Natural killer cell (primary cell): Measurements from ENCODE around the gene GUCY1A2. TPM values are rescaled to one million over a fixed set of nuclear protein-coding genes. Genes with fewer than 3 reads are reported as not detected.

Experiments
- ATAC-seq, 3 donors: fragments of 150-1000 bp in 2 of 3; fragments of 200-7000 bp in 1 of 3; cut with Tn5 transposase; 1 replicate in 1 of 3; 2 replicates in 2 of 3; pipeline ENCODE4 v1.10.0; 2021; ENCODE audit warnings: mild to moderate bottlenecking in 2 of 3, moderate library complexity in 2 of 3
- DNase-seq, 2 donors: peaks; one replicate each; pipeline versions ENCODE4 v3.0.0 to v3.0.0-alpha.2; 2013 to 2021; ENCODE audit warnings: mixed read lengths in 1 of 2
- H3K27ac ChIP-seq: one replicate; pipeline ENCODE4 v1.5.1; 2013; ENCODE audit warnings: mild to moderate bottlenecking, low read length
- H3K27me3 ChIP-seq: one replicate; pipeline ENCODE4 v1.6.1; 2013; ENCODE audit warnings: low read length; ENCODE audit not compliant: control insufficient read depth, insufficient read depth
- H3K36me3 ChIP-seq: one replicate; pipeline ENCODE4 v1.6.1; 2013; ENCODE audit warnings: low read length; ENCODE audit not compliant: control insufficient read depth, insufficient read depth
- H3K4me1 ChIP-seq: one replicate; pipeline ENCODE4 v1.6.1; 2013; ENCODE audit warnings: low read length; ENCODE audit not compliant: control insufficient read depth, insufficient read depth
- H3K4me3 ChIP-seq: one replicate; pipeline ENCODE4 v1.5.1; 2013; ENCODE audit warnings: low read length
- H3K9me3 ChIP-seq: one replicate; pipeline ENCODE4 v1.6.1; 2013; ENCODE audit warnings: low read length; ENCODE audit not compliant: control insufficient read depth, insufficient read depth
- H3K27ac Mint-ChIP-seq, 2 donors: one replicate each; pipeline ENCODE4 v1.8.0; 2022; ENCODE audit warnings: mild to moderate bottlenecking in 2 of 2, mixed read lengths in 2 of 2, moderate library complexity in 1 of 2
- H3K27me3 Mint-ChIP-seq, 2 donors: one replicate each; pipeline ENCODE4 v1.8.0; 2022; ENCODE audit warnings: low read depth in 2 of 2, mixed read lengths in 2 of 2
- H3K36me3 Mint-ChIP-seq: one replicate; pipeline ENCODE4 v1.8.0; 2022; ENCODE audit warnings: mixed read lengths
- H3K4me1 Mint-ChIP-seq, 2 donors: one replicate each; pipeline ENCODE4 v1.8.0; 2022; ENCODE audit warnings: mixed read lengths in 2 of 2
- H3K4me3 Mint-ChIP-seq: one replicate; pipeline ENCODE4 v1.8.0; 2022; ENCODE audit warnings: mild to moderate bottlenecking, moderate library complexity, mixed read lengths
- H3K9me3 Mint-ChIP-seq, 2 donors: one replicate each; pipeline ENCODE4 v1.8.0; 2022; ENCODE audit warnings: mixed read lengths in 2 of 2
- WGBS: methylation state at CpG from one replicate; pipeline ENCODE4 v1.1.7; 2013; ENCODE audit warnings: missing lambda C conversion rate; ENCODE audit not compliant: insufficient coverage; 5-methylcytosine and 5-hydroxymethylcytosine counted together
- intact Hi-C: fragments of 100-400 bp; cut with micrococcal nuclease; formaldehyde crosslinking; loops from one replicate; pipeline ENCODE4 v1.14.2; 2022
- total RNA-seq, 4 donors: library from RNA; stranded (reverse); fragments of 120-200 nt in 1 of 4; gene quantifications; one replicate each; pipeline versions ENCODE4 v1.2.3 to v1.2.4, GENCODE V29; 2013 to 2022
- TF ChIP-seq, protein P1 (sequence below): fragments of 200-600 bp; IDR thresholded peaks from one replicate; pipeline ENCODE4 v1.8.0; 2022; ENCODE audit warnings: antibody characterized with exemption

The GUCY1A2 gene
- total RNA-seq, 3 donors from 2014 or later (not counting 1 experiment from before 2014, with no cell fraction given), result 0.15 TPM; not detected in 2

- H3K9me3 ChIP-seq, result no peaks in the 10 kb centered on the region
- no peaks in the 10 kb centered on the region for H3K36me3 Mint-ChIP-seq
- H3K4me3 ChIP-seq, result no peak overlapping the region
- no peak for ATAC-seq
- H3K36me3 ChIP-seq, result no peaks in the 10 kb centered on the region
- H3K27ac ChIP-seq, result no peak overlapping the region
- no peaks in the 10 kb centered on the region for H3K27me3 Mint-ChIP-seq
- no peak overlapping the region for H3K27ac Mint-ChIP-seq
- TF ChIP-seq, protein P1, sequence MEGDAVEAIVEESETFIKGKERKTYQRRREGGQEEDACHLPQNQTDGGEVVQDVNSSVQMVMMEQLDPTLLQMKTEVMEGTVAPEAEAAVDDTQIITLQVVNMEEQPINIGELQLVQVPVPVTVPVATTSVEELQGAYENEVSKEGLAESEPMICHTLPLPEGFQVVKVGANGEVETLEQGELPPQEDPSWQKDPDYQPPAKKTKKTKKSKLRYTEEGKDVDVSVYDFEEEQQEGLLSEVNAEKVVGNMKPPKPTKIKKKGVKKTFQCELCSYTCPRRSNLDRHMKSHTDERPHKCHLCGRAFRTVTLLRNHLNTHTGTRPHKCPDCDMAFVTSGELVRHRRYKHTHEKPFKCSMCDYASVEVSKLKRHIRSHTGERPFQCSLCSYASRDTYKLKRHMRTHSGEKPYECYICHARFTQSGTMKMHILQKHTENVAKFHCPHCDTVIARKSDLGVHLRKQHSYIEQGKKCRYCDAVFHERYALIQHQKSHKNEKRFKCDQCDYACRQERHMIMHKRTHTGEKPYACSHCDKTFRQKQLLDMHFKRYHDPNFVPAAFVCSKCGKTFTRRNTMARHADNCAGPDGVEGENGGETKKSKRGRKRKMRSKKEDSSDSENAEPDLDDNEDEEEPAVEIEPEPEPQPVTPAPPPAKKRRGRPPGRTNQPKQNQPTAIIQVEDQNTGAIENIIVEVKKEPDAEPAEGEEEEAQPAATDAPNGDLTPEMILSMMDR, result no peak
- H3K4me1 ChIP-seq, result no peaks in the 10 kb centered on the region
- no peak overlapping the region for H3K4me3 Mint-ChIP-seq
- intact Hi-C loops, result no loop called here
- no peaks in the 10 kb centered on the region for H3K27me3 ChIP-seq
- 60% methylated on average over 1 of the region's 4 CpGs for WGBS
- peaks cover 3 to 6% of the 10 kb centered on the region in 2 donors for H3K9me3 Mint-ChIP-seq
- H3K4me1 Mint-ChIP-seq, result no peaks in the 10 kb centered on the region
- DNase-seq, result no peak
Observed at GRCh38 chr11:106998116-106998915, 20.0 kb downstream of the GUCY1A2 start.

DNA sequence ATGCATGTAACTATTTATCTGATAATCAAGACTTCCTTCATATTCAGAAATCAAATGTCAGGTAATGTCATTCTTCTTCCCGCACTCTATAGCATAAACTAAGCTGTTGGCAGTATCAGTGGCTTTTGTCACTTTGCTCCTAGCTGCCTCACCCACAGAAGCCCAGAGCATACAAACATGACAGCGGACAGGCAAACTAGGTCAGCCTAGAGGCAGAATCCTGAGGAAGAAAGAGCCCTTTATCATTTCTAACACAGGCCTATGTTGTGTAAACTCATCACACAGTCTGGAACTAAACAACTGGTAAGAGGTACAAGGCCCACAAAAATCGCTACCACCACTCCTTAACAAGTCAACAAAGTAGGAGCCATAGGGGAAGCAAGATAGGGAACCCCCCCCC, 21.0 kb downstream of the GUCY1A2 start:
- no peaks in the 10 kb centered on the region for H3K36me3 Mint-ChIP-seq
- H3K27me3 Mint-ChIP-seq, result no peaks in the 10 kb centered on the region
- Histone ChIP-seq H3K27me3 (no peaks in the 10 kb centered on the region), H3K27ac (no peak overlapping the region), H3K4me3 (no peak overlapping the region), H3K9me3 (no peaks in the 10 kb centered on the region), H3K36me3 (no peaks in the 10 kb centered on the region), H3K4me1 (no peaks in the 10 kb centered on the region)
- TF ChIP-seq, protein P1, result no peak
- peaks cover 2 to 6% of the 10 kb centered on the region in 2 donors for H3K9me3 Mint-ChIP-seq
- DNase-seq (no peak), ATAC-seq (no peak)
- 78% methylated on average over 2 of the region's 3 CpGs for WGBS
- H3K4me1 Mint-ChIP-seq, result no peaks in the 10 kb centered on the region
- H3K4me3 Mint-ChIP-seq, result no peak overlapping the region
- intact Hi-C loops, result no loop called here
- no peak overlapping the region for H3K27ac Mint-ChIP-seq

- WGBS, result 75% methylated on average over 3 of the region's 3 CpGs
- TF ChIP-seq, protein P1, result no peak
- Mint-ChIP-seq H3K27me3 (no peaks in the 10 kb centered on the region), H3K36me3 (no peaks in the 10 kb centered on the region), H3K27ac (no peak overlapping the region), H3K4me1 (no peaks in the 10 kb centered on the region), H3K9me3 (peaks cover 2 to 6% of the 10 kb centered on the region in 2 donors), H3K4me3 (no peak overlapping the region)
- no peaks in the 10 kb centered on the region for H3K9me3 ChIP-seq
- no peak for ATAC-seq
- no peak for DNase-seq
- no peaks in the 10 kb centered on the region for H3K4me1 ChIP-seq
- intact Hi-C loops, result no loop called here
- no peaks in the 10 kb centered on the region for H3K27me3 ChIP-seq
- H3K36me3 ChIP-seq, result no peaks in the 10 kb centered on the region
- no peak overlapping the region for H3K27ac ChIP-seq
- H3K4me3 ChIP-seq, result no peak overlapping the region
Observed at GRCh38 chr11:106996691-106997090, 21.6 kb downstream of the GUCY1A2 start.

DNA sequence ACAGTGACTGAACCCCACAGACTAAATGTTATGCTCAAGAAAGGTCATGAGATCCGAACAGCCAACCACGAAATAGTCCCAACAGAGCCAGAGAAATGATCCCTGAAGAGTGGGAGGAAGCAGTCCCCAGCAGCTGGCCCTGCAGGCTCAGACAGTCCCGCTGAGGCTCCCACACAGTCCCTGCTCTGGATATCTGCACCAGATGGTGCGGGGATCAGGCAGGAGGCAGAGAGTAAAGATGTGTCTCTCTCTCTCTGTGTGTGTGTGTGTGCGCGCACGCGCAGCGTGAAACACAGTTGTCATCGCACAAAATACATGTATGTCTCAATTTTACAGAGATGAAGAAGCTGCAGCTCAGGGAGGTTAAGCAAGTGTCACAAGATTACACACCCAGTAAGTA, 27.9 kb downstream of the GUCY1A2 start:
- TF ChIP-seq, protein P1, result no peak

More for the DNA sequence above, 27.9 kb downstream of the GUCY1A2 start:
- WGBS, result 92% methylated on average over 9 of the region's 10 CpGs
- Mint-ChIP-seq H3K27ac (no peak overlapping the region), H3K27me3 (no peaks in the 10 kb centered on the region), H3K36me3 (no peaks in the 10 kb centered on the region), H3K4me1 (no peaks in the 10 kb centered on the region), H3K9me3 (peaks cover 0 to 4% of the 10 kb centered on the region in 2 donors), H3K4me3 (no peak overlapping the region)
- Histone ChIP-seq H3K9me3 (no peaks in the 10 kb centered on the region), H3K36me3 (no peaks in the 10 kb centered on the region), H3K27ac (no peak overlapping the region), H3K4me3 (no peak overlapping the region), H3K4me1 (no peaks in the 10 kb centered on the region), H3K27me3 (no peaks in the 10 kb centered on the region)
- ATAC-seq (no peak), DNase-seq (no peak)
- intact Hi-C loops, result no loop called here
